ENCODE results near the gene SMIM32. TPM values are rescaled to one million over a fixed set of nuclear protein-coding genes. Genes with fewer than 3 reads are reported as not detected.

Gene SMIM32
- total and polyA plus RNA-seq, 2 of the 13 experiments (the other 11 are each of a cell fraction or from before 2014, with no cell fraction given) = 0.15 to 0.20 TPM

GRCh38 chr5:136186796-136187195 is 6.2 kb downstream of the SMIM32 start:
- Histone ChIP-seq H3K79me2 (ENCODE audit: insufficient read depth, low read length) (no peaks in the 10 kb centered on the region), H3K4me1 (ENCODE audit: insufficient read depth, low read length) (peaks cover 29% of the 10 kb centered on the region), H3K4me2 (ENCODE audit: low read depth, low read length) (no peak overlapping the region), H2AFZ (ENCODE audit: low read length) (no peak overlapping the region), H3K27me3 (ENCODE audit: control insufficient read depth in 1 of 2, insufficient read depth in 2 of 2, low read length in 2 of 2) (no peaks in the 10 kb centered on the region), H3K4me3 (replicated peaks in 1 of 3; ENCODE audit: insufficient read depth in 1 of 3, low read depth in 2 of 3, low read length in 3 of 3) (no peak overlapping the region), H3K9ac (ENCODE audit: insufficient read depth, low read depth, low read length) (no peak overlapping the region), H4K20me1 (ENCODE audit: insufficient read depth, low read length) (no peaks in the 10 kb centered on the region), H3K9me3 (ENCODE audit: low read length) (no peaks in the 10 kb centered on the region), H3K36me3 (replicated peaks in 1 of 2; ENCODE audit: control insufficient read depth in 1 of 2, insufficient read depth in 2 of 2, low read length in 2 of 2) (peaks cover 0 to 3% of the 10 kb centered on the region in 2 experiments; a peak in 2 of 5 replicates), H3K27ac (ENCODE audit: extremely low read length, insufficient read depth, low read length) (no peak overlapping the region)
- in situ Hi-C loops (cut with HindIII; ENCODE audit: extremely low pct_ligation_motif_present, low pct_unique_long_range_greater_than_20kb) = no loop called here
- TF ChIP-seq KLF9 (CRISPR knock-in tag; IDR thresholded peaks at IDR 0.05; ENCODE audit: low read depth) (no peak), NCOR1 (IDR thresholded peaks at IDR 0.05; ENCODE audit: borderline replicate concordance, low read length) (no peak), RARG (CRISPR knock-in tag; IDR thresholded peaks at IDR 0.05; ENCODE audit: low read depth) (no peak), ETV5 (CRISPR knock-in tag; IDR thresholded peaks at IDR 0.05; ENCODE audit: borderline replicate concordance) (no peak), ZNF121 (CRISPR knock-in tag; IDR thresholded peaks at IDR 0.05) (no peak), CBX5 (CRISPR knock-in tag; IDR thresholded peaks at IDR 0.05; ENCODE audit: borderline replicate concordance) (no peak), HNRNPK (IDR thresholded peaks at IDR 0.05; ENCODE audit: low read depth, low read length, poor library complexity, severe bottlenecking) (no peak)
- TF ChIP-seq, protein P1, sequence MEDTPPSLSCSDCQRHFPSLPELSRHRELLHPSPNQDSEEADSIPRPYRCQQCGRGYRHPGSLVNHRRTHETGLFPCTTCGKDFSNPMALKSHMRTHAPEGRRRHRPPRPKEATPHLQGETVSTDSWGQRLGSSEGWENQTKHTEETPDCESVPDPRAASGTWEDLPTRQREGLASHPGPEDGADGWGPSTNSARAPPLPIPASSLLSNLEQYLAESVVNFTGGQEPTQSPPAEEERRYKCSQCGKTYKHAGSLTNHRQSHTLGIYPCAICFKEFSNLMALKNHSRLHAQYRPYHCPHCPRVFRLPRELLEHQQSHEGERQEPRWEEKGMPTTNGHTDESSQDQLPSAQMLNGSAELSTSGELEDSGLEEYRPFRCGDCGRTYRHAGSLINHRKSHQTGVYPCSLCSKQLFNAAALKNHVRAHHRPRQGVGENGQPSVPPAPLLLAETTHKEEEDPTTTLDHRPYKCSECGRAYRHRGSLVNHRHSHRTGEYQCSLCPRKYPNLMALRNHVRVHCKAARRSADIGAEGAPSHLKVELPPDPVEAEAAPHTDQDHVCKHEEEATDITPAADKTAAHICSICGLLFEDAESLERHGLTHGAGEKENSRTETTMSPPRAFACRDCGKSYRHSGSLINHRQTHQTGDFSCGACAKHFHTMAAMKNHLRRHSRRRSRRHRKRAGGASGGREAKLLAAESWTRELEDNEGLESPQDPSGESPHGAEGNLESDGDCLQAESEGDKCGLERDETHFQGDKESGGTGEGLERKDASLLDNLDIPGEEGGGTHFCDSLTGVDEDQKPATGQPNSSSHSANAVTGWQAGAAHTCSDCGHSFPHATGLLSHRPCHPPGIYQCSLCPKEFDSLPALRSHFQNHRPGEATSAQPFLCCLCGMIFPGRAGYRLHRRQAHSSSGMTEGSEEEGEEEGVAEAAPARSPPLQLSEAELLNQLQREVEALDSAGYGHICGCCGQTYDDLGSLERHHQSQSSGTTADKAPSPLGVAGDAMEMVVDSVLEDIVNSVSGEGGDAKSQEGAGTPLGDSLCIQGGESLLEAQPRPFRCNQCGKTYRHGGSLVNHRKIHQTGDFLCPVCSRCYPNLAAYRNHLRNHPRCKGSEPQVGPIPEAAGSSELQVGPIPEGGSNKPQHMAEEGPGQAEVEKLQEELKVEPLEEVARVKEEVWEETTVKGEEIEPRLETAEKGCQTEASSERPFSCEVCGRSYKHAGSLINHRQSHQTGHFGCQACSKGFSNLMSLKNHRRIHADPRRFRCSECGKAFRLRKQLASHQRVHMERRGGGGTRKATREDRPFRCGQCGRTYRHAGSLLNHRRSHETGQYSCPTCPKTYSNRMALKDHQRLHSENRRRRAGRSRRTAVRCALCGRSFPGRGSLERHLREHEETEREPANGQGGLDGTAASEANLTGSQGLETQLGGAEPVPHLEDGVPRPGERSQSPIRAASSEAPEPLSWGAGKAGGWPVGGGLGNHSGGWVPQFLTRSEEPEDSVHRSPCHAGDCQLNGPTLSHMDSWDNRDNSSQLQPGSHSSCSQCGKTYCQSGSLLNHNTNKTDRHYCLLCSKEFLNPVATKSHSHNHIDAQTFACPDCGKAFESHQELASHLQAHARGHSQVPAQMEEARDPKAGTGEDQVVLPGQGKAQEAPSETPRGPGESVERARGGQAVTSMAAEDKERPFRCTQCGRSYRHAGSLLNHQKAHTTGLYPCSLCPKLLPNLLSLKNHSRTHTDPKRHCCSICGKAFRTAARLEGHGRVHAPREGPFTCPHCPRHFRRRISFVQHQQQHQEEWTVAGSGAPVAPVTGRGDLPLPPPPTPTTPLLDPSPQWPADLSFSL (CRISPR knock-in tag; IDR thresholded peaks at IDR 0.05) = no peak
- FAIRE-seq = no peak
- DNase-seq (ENCODE audit: low spot score) = no peak
- ATAC-seq = no peak
- ChIA-PET CTCF (ENCODE audit: low intra/inter-chr PET ratio, low total read pairs) (no interaction called here), POLR2A (no interaction called here)
- BruUV-seq (replicated peaks) = no TSS peak
- intact Hi-C loops (cut with micrococcal nuclease; ENCODE audit: unreplicated experiment) = no loop called here
- 92% methylated on average over 2 of the region's 2 CpGs for WGBS (ENCODE audit: low lambda C conversion rate)
